Measurements from ENCODE around the gene GMCL1.
"Not testable (repeated sequence)": the region's sequence is repeated elsewhere in the genome, so short reads cannot be mapped to it uniquely, and the experiment has no call there.

GRCh38 chr2:69894737-69895136 is 65.3 kb downstream of the GMCL1 start:
- TF ChIP-seq EP300, CTCF, POLR2AphosphoS5, POLR2A (IDR thresholded peaks at IDR 0.05): not testable (repeated sequence)

All from sigmoid colon (tissue), 4 donors.